Ovary (tissue), 3 donors: ENCODE results near the gene ARSJ.

ENCODE experiments used
- EP300 ChIP-seq: sonication (generic); formaldehyde crosslinking; IDR thresholded peaks from one replicate; pipeline ENCODE4 v1.6.1; 2017; ENCODE audit warnings: antibody characterized with exemption
- POLR2A ChIP-seq: fragments of 450-650 bp; IDR thresholded peaks from one replicate; pipeline ENCODE4 v1.6.1; 2017; ENCODE audit warnings: antibody characterized with exemption, mild to moderate bottlenecking, moderate library complexity
- TF ChIP-seq, protein P1 (sequence below), 3 donors: fragments of 450-650 bp in 2 of 3; fragments of 200-600 bp in 1 of 3; IDR thresholded peaks; one replicate each; pipeline versions ENCODE4 v1.5.1 to v1.8.0; 2016 to 2022; ENCODE audit warnings: antibody characterized with exemption in 3 of 3, mild to moderate bottlenecking in 1 of 3
- donor health status: DM: no; HTN: no; CAD: no.

- TF ChIP-seq, protein P1, sequence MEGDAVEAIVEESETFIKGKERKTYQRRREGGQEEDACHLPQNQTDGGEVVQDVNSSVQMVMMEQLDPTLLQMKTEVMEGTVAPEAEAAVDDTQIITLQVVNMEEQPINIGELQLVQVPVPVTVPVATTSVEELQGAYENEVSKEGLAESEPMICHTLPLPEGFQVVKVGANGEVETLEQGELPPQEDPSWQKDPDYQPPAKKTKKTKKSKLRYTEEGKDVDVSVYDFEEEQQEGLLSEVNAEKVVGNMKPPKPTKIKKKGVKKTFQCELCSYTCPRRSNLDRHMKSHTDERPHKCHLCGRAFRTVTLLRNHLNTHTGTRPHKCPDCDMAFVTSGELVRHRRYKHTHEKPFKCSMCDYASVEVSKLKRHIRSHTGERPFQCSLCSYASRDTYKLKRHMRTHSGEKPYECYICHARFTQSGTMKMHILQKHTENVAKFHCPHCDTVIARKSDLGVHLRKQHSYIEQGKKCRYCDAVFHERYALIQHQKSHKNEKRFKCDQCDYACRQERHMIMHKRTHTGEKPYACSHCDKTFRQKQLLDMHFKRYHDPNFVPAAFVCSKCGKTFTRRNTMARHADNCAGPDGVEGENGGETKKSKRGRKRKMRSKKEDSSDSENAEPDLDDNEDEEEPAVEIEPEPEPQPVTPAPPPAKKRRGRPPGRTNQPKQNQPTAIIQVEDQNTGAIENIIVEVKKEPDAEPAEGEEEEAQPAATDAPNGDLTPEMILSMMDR (IDR thresholded peaks at IDR 0.05): no peak
- no peak for TF ChIP-seq EP300
- no peak for TF ChIP-seq POLR2A
These were observed 8.0 kb upstream of the ARSJ start for GRCh38 chr4:113987382-113987941.
